Effector memory CD4-positive, alpha-beta T cell (primary cell): ENCODE measurements around the gene SMAP1.
A peak's percentile ranks its signal among the peaks of the same experiment; 100 is the strongest.

Experiments used
- DNase-seq, 3 donors: peaks; one replicate each; pipeline ENCODE4 v3.0.0-alpha.2; 2020
- H3K27ac ChIP-seq: 2 replicates; pipeline ENCODE4 v1.7.0; 2013; ENCODE audit warnings: mild to moderate bottlenecking, low read length, moderate library complexity; ENCODE audit not compliant: insufficient read depth, poor library complexity, severe bottlenecking
- H3K27me3 ChIP-seq: replicated peaks from 2 replicates; pipeline ENCODE4 v1.7.0; 2013; ENCODE audit warnings: mild to moderate bottlenecking, low read length; ENCODE audit not compliant: insufficient read depth, control insufficient read depth, poor library complexity, severe bottlenecking
- H3K36me3 ChIP-seq: 2 replicates; pipeline ENCODE4 v1.7.0; 2013; ENCODE audit warnings: mild to moderate bottlenecking, low read length, moderate library complexity; ENCODE audit not compliant: control insufficient read depth, insufficient read depth
- H3K4me1 ChIP-seq: 2 replicates; pipeline ENCODE4 v1.7.0; 2013; ENCODE audit warnings: low read length, mild to moderate bottlenecking; ENCODE audit not compliant: control insufficient read depth, insufficient read depth, poor library complexity, severe bottlenecking
- H3K4me3 ChIP-seq: 2 replicates; pipeline ENCODE4 v1.7.0; 2013; ENCODE audit warnings: low read length, low read depth, mild to moderate bottlenecking; ENCODE audit not compliant: insufficient read depth, poor library complexity, severe bottlenecking
- H3K9me3 ChIP-seq: 2 replicates; pipeline ENCODE4 v1.7.0; 2013; ENCODE audit warnings: mild to moderate bottlenecking, low read length, moderate library complexity; ENCODE audit not compliant: control insufficient read depth
- total RNA-seq, 3 donors: gene quantifications; one replicate each; lab custom pipeline; 2026; lab: John Stamatoyannopoulos, UW

Gene SMAP1
- total RNA-seq, result 56.3 to 74.0 (median 59.4) reads per million in 3 donors

DNA sequence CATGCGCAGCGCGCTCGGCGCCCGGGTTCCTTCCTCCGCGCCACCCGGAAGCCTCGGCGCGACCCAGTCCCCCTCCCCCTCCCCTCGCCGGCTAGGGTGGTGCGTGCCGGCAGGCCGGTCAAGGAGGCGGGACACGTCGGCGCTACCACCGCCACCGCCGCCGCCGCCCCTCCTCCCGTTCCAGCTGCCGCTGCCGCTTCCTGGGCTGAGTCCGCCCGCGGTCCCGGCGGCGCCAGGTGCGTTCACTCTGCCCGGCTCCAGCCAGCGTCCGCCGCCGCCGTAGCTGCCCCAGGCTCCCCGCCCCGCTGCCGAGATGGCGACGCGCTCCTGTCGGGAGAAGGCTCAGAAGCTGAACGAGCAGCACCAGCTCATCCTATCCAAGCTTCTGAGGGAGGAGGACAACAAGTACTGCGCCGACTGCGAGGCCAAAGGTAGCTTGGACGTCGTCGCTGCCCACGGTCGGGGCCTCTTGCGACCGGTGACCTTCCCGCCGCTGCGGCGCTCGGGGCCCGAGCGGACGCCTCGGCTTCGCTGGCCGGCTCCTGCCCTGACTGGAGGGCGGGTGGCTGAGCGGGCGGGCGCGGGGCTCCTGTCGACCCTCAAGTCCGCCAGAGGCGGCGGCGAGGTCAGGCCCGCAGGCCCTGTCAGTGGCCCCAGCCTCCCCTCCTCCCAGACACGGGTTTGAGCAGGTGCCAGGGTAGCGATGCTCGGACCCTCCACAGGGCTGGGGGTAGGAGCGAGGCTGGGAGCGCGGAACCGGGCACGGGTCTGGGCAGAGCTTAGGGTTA is at the start of gene SMAP1:
TSS of gene SMAP1 (plus strand) at position 173 of the 788 bp plus-strand sequence. CDS start at position 314, 141 bp downstream.
- Histone ChIP-seq H3K36me3 (no peaks in the 10 kb centered on the region), H3K4me1 (peaks cover 12% of the 10 kb centered on the region), H3K9me3 (no peaks in the 10 kb centered on the region), H3K4me3 (peak within 1 kb of the TSS; percentile 82), H3K27ac (peak within 1 kb of the TSS; percentile 78), H3K27me3 (no peaks in the 10 kb centered on the region)
- peak; percentile 86 to 87 (median 86) for DNase-seq

- Histone ChIP-seq H3K27ac (no peak overlapping the region), H3K4me1 (no peaks in the 10 kb centered on the region), H3K9me3 (no peaks in the 10 kb centered on the region), H3K4me3 (no peak overlapping the region), H3K27me3 (no peaks in the 10 kb centered on the region), H3K36me3 (no peaks in the 10 kb centered on the region)
- DNase-seq, result no peak
Measured at GRCh38 chr6:70620746-70621145, 46.9 kb upstream of the SMAP1 start.

DNA sequence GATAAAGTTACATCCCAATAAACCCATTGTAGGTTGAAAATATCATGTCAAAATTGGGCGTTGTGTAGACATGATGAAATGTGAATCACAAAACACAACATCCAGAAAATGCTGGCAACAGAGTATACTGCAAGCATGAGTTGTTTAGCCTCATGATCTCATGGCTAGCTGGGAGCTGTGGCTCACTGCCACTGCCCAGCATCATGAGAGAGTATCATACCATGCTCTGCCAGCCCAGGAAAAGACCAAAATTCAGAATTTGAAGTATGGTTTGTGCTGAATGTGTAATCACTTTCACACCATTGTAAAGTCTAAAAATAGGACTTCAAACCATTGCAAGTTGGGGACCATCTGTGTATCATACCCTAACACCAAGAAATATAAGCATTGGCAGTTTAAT is 45.2 kb upstream of the SMAP1 start:
- H3K4me3 ChIP-seq, result no peak overlapping the region
- no peaks in the 10 kb centered on the region for H3K4me1 ChIP-seq
- no peak overlapping the region for H3K27ac ChIP-seq
- no peaks in the 10 kb centered on the region for H3K36me3 ChIP-seq
- H3K27me3 ChIP-seq, result no peaks in the 10 kb centered on the region
- H3K9me3 ChIP-seq, result no peaks in the 10 kb centered on the region
- no peak for DNase-seq

DNA sequence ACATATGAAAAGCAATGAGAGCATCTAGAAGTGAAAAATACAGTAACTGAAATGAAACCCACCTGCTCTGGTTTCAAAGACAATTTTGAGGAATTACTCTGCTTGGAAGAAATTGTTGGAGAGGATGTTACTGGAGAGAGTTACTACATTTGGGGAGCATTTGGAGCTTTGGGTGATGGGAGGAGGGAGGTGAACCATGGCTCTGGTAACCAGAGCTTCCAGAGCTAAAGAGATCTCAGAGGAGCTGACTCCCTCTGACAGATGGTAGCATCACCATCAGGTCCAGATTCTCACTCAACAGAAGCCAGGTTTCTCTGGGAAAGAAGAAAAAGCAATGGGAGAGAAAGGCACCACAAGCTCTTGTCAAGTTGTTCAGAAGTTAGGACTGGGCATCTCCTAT is 42.2 kb upstream of the SMAP1 start:
- Histone ChIP-seq H3K4me3 (no peak overlapping the region), H3K4me1 (no peaks in the 10 kb centered on the region), H3K36me3 (no peaks in the 10 kb centered on the region), H3K9me3 (no peaks in the 10 kb centered on the region), H3K27me3 (no peaks in the 10 kb centered on the region), H3K27ac (no peak overlapping the region)
- no peak for DNase-seq

GRCh38 chr6:70627500-70628254 is 40.0 kb upstream of the SMAP1 start:
- H3K27me3 ChIP-seq, result no peaks in the 10 kb centered on the region
- no peak overlapping the region for H3K27ac ChIP-seq
- H3K9me3 ChIP-seq, result no peaks in the 10 kb centered on the region
- no peaks in the 10 kb centered on the region for H3K4me1 ChIP-seq
- no peaks in the 10 kb centered on the region for H3K36me3 ChIP-seq
- no peak for DNase-seq
- no peak overlapping the region for H3K4me3 ChIP-seq

DNA sequence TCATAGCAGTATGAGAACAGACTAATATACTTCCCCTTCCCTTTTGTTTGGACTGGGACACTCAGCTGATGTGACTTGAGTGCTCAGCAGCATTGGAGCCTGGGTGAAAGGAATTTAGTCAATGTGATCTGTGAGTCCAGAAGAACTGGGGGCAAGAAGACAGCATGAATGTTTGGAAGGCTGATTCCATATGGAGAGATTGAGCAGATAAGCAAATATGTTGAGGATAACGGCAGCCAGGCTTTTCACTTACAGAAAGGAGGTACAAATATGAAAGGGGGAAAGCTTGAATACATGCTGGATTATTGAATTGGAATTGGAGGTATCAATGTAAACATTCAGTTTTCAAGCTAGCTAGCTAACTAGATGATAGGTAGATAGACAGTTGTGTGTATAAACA is 37.8 kb upstream of the SMAP1 start:
- no peaks in the 10 kb centered on the region for H3K4me1 ChIP-seq
- no peak for DNase-seq

GRCh38 chr6:70633870-70634269 is 33.8 kb upstream of the SMAP1 start:
- Histone ChIP-seq H3K27ac (no peak overlapping the region), H3K27me3 (no peaks in the 10 kb centered on the region), H3K4me3 (no peak overlapping the region), H3K9me3 (no peaks in the 10 kb centered on the region), H3K4me1 (no peaks in the 10 kb centered on the region), H3K36me3 (no peaks in the 10 kb centered on the region)
- no peak for DNase-seq

More for the DNA sequence above, 37.8 kb upstream of the SMAP1 start:
- no peak overlapping the region for H3K27ac ChIP-seq
- no peak overlapping the region for H3K4me3 ChIP-seq
- H3K9me3 ChIP-seq, result no peaks in the 10 kb centered on the region
- no peaks in the 10 kb centered on the region for H3K36me3 ChIP-seq
- no peaks in the 10 kb centered on the region for H3K27me3 ChIP-seq

GRCh38 chr6:70636596-70636995 is 31.1 kb upstream of the SMAP1 start:
- DNase-seq, result no peak
- H3K27ac ChIP-seq, result no peak overlapping the region
- no peaks in the 10 kb centered on the region for H3K36me3 ChIP-seq
- H3K9me3 ChIP-seq, result no peaks in the 10 kb centered on the region
- no peaks in the 10 kb centered on the region for H3K27me3 ChIP-seq
- H3K4me3 ChIP-seq, result no peak overlapping the region
- H3K4me1 ChIP-seq, result no peaks in the 10 kb centered on the region

DNA sequence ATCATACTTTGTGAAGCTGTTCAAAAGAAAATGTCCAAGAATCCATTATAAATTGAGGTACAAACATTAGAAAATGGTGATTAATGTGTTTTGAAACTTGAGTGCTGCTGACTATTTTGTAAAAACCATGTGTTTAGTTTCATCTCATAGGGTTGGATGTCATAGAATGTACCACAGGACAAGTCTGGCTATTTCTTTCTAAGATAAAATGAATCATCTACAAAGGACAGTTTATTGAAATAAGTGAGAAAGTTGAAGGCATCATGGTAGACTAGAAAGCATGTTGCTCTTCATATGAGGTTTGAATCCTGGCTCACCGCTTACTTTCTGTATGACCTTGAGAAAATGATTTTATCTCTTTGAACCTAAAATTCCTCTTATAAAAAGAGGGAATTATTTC is 29.2 kb upstream of the SMAP1 start:
- Histone ChIP-seq H3K9me3 (no peaks in the 10 kb centered on the region), H3K4me1 (no peaks in the 10 kb centered on the region), H3K4me3 (no peak overlapping the region), H3K27ac (no peak overlapping the region), H3K36me3 (no peaks in the 10 kb centered on the region), H3K27me3 (no peaks in the 10 kb centered on the region)
- DNase-seq, result no peak

DNA sequence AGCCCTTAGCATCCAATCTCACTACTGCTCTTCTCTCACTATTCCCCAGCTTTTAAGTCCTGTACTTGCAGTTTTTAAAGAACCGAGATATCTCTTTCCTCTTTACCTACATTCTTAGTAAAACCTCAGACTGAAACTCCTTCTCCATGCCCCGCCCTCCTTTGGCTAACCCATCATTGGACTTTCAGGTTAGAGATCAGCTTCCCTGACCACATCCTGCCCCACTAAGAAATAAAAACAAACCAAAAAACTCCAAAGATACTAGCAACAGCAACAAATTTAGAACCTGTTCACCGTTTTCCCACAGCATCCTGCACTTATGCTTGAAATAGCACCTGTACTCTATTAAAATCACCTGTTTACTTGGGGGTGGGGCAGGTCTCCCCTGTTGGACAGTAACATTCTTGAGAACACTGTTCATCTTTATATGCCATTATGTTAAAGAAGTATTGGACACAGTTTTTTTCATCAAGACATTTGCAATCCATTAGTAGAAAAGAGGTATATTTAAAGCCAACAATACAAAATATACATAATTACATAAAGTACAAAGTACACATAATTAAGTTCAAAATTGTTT is 16.3 kb upstream of the SMAP1 start:
- peaks cover 20% of the 10 kb centered on the region for H3K4me1 ChIP-seq
- H3K27ac ChIP-seq, result peak overlapping the region; percentile 47
- H3K27me3 ChIP-seq, result no peaks in the 10 kb centered on the region
- peak; percentile 18 to 36 (median 29) for DNase-seq
- no peaks in the 10 kb centered on the region for H3K36me3 ChIP-seq
- H3K4me3 ChIP-seq, result no peak overlapping the region
- no peaks in the 10 kb centered on the region for H3K9me3 ChIP-seq
